OCI-LY3 (cell line): ENCODE results near the gene NT5DC1.
A peak's percentile ranks its signal among the peaks of the same experiment; 100 is the strongest.

ENCODE experiments used
- H2AFZ ChIP-seq: fragments of 200-600, 300-600 bp; shearing (Covaris generic); 2 replicates; pipeline ENCODE4 v1.6.0; 2014; ENCODE audit warnings: antibody characterized with exemption, low read depth, low read length
- H3K27ac ChIP-seq: fragments of 200-600, 300-600 bp; sonication (generic); 2 replicates; pipeline ENCODE4 v1.5.1; 2014; ENCODE audit warnings: mild to moderate bottlenecking, low read length, moderate library complexity, mixed read lengths
- H3K27me3 ChIP-seq: fragments of 200-600, 300-600 bp; sonication (generic); 2 replicates; pipeline ENCODE4 v1.6.1; 2014; ENCODE audit warnings: low read depth, low read length, mixed read lengths
- H3K36me3 ChIP-seq: fragments of 200-600, 300-600 bp; sonication (generic); replicated peaks from 2 replicates; pipeline ENCODE3; 2014; ENCODE audit warnings: low read depth, low read length, mixed read lengths
- H3K4me1 ChIP-seq: fragments of 300-600, 200-600 bp; sonication (generic); 2 replicates; pipeline ENCODE4 v1.6.1; 2014; ENCODE audit warnings: low read length, mixed read lengths
- H3K4me2 ChIP-seq: fragments of 200-600, 300-600 bp; sonication (generic); 2 replicates; pipeline ENCODE4 v1.6.1; 2014; ENCODE audit warnings: low read length, mixed read lengths
- H3K4me3 ChIP-seq: fragments of 300-600, 200-600 bp; sonication (generic); 2 replicates; pipeline ENCODE4 v1.5.1; 2014; ENCODE audit warnings: antibody characterized with exemption, mild to moderate bottlenecking, low read length, moderate library complexity
- H3K79me2 ChIP-seq: fragments of 300-600, 200-600 bp; shearing (Covaris generic); 2 replicates; pipeline ENCODE4 v1.6.1; 2014; ENCODE audit warnings: mild to moderate bottlenecking, low read length, mixed read lengths
- H3K9ac ChIP-seq: fragments of 300-600, 200-600 bp; shearing (Covaris generic); 2 replicates; pipeline ENCODE4 v1.6.0; 2014; ENCODE audit warnings: mild to moderate bottlenecking, low read length, moderate library complexity
- H3K9me3 ChIP-seq: fragments of 200-600, 300-600 bp; shearing (Covaris generic); 2 replicates; pipeline ENCODE4 v1.6.1; 2014; ENCODE audit warnings: low read length, mixed read lengths; ENCODE audit not compliant: insufficient read depth
- H4K20me1 ChIP-seq: fragments of 200-600, 300-600 bp; sonication (generic); 2 replicates; pipeline ENCODE4 v1.6.1; 2016; ENCODE audit warnings: low read length, mixed read lengths; ENCODE audit not compliant: insufficient read depth
- EZH2phosphoT487 ChIP-seq: fragments of 200-600 bp; shearing (Covaris generic); IDR thresholded peaks from 2 replicates; pipeline ENCODE4 v1.6.1; 2018; ENCODE audit warnings: antibody characterized with exemption, mixed run types, low read depth
- TF ChIP-seq, protein P1 (sequence below): fragments of 200-600, 300-600 bp; sonication (generic); IDR thresholded peaks from 2 replicates; pipeline ENCODE4 v1.5.1; 2014; ENCODE audit warnings: antibody characterized with exemption, low read length, low read depth

NT5DC1 gene

DNA sequence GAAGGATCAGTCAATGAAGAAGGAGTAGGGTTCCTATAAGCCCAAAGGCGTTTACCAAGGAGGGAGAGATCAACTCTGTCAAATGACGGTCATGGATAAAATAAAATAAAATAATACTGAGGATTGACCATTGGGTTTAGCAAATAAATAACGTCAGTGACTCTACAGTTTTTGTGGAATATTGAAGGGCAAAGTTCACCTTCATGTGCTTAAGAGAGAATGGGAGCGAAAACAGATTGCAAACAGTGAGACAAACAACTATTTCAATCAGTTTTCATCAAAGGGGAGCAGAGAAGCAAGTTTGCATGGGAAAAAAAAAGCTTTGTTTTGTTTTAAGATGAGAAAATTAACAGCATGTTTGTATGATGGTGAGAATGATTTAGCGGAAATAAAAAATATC is 17.6 kb upstream of the NT5DC1 start:
- Histone ChIP-seq H3K4me2 (no peak overlapping the region), H3K4me3 (no peak overlapping the region), H3K27ac (no peak overlapping the region), H2AFZ (no peak overlapping the region), H3K36me3 (no peaks in the 10 kb centered on the region), H3K9ac (no peak overlapping the region), H3K79me2 (no peaks in the 10 kb centered on the region), H3K4me1 (peaks cover 36% of the 10 kb centered on the region), H4K20me1 (no peaks in the 10 kb centered on the region), H3K27me3 (no peaks in the 10 kb centered on the region), H3K9me3 (no peaks in the 10 kb centered on the region)
- TF ChIP-seq, protein P1, sequence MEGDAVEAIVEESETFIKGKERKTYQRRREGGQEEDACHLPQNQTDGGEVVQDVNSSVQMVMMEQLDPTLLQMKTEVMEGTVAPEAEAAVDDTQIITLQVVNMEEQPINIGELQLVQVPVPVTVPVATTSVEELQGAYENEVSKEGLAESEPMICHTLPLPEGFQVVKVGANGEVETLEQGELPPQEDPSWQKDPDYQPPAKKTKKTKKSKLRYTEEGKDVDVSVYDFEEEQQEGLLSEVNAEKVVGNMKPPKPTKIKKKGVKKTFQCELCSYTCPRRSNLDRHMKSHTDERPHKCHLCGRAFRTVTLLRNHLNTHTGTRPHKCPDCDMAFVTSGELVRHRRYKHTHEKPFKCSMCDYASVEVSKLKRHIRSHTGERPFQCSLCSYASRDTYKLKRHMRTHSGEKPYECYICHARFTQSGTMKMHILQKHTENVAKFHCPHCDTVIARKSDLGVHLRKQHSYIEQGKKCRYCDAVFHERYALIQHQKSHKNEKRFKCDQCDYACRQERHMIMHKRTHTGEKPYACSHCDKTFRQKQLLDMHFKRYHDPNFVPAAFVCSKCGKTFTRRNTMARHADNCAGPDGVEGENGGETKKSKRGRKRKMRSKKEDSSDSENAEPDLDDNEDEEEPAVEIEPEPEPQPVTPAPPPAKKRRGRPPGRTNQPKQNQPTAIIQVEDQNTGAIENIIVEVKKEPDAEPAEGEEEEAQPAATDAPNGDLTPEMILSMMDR = no peak

DNA sequence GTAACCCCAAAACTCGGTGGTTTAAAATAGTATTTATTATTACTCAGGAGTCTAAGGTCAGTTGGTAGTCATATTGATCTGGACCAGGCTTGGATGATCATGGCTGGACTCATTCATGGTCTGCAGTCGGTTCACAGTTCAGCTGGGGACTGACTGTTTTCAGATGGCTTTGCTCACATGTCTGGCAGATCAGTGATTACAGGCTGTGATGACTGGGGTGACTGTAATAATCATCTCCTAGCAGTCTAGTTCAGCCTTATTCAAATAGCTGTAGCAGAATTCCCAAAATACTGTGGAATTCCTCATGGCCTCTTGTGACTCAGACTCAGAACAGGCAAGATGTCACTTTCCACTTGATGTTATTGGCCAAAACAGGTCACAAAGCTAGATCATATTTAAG is 16.4 kb upstream of the NT5DC1 start:
- H3K27me3 ChIP-seq = no peaks in the 10 kb centered on the region
- H2AFZ ChIP-seq = no peak overlapping the region
- no peaks in the 10 kb centered on the region for H3K79me2 ChIP-seq

DNA sequence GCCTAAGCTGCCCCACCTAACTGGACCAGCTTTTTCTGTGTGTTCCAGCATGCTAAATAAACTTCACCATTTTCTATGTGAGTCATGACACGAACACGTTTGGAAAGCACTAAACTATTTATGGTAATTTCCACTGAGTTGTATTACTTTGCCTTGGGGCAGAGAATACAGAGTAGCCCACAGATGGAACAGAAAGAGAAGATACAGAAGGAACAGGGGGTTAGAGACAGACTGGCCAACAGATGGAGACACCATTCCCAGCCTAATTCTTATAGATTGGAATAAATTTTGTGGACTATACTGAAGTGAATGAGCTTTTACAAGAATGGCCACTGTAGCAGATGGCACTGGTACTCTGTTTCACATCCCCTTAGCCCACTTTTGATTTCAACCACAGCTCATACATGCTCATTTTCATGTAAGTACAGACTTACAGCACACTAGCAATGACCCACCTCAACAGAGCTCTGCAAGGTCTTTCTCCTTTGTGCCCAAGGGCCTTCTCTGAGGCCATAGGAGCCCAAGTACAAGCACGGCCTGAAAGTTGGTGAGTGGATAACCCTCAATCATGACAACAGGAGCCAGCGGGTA is 13.1 kb upstream of the NT5DC1 start:
- peak overlapping the region; percentile 97 for H3K27ac ChIP-seq

More for the DNA sequence above, 16.4 kb upstream of the NT5DC1 start:
- Histone ChIP-seq H3K27ac (no peak overlapping the region), H3K4me2 (no peak overlapping the region), H3K4me1 (peaks cover 48% of the 10 kb centered on the region), H3K4me3 (no peak overlapping the region), H3K9me3 (no peaks in the 10 kb centered on the region), H3K9ac (no peak overlapping the region), H4K20me1 (no peaks in the 10 kb centered on the region), H3K36me3 (peaks cover 4% of the 10 kb centered on the region)
- no peak for TF ChIP-seq EZH2phosphoT487
- TF ChIP-seq, protein P1 = no peak

DNA sequence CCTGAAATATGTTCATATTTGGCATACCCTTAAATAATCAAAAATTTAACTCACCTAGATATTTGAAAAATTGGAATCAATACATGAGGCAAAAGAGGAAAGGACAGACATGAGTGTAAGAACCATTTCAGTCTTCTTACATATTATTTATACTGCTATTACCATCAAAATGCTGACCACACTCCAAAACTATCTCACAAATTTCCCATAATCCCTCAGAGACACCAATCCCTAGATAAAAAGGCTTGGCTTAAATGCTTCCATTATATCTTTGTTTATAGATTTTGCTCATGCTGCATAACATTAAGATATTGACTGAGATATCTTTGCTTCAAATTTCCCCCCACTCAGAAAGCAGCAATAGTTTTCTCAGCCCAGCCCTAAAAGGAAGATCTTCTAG is 11.7 kb upstream of the NT5DC1 start:
- TF ChIP-seq, protein P1 = no peak
- TF ChIP-seq EZH2phosphoT487 = no peak
- Histone ChIP-seq H3K9me3 (no peaks in the 10 kb centered on the region), H3K4me1 (peaks cover 63% of the 10 kb centered on the region)

More for the DNA sequence above, 13.1 kb upstream of the NT5DC1 start:
- peak overlapping the region; percentile 56 for H3K4me3 ChIP-seq
- H4K20me1 ChIP-seq = no peaks in the 10 kb centered on the region
- peak overlapping the region; percentile 77 for H3K9ac ChIP-seq
- H3K4me2 ChIP-seq = peak overlapping the region; percentile 71
- H3K9me3 ChIP-seq = no peaks in the 10 kb centered on the region
- TF ChIP-seq, protein P1 = no peak
- TF ChIP-seq EZH2phosphoT487 = no peak
- H3K36me3 ChIP-seq = peaks cover 15% of the 10 kb centered on the region
- H3K4me1 ChIP-seq = peaks cover 63% of the 10 kb centered on the region
- H3K79me2 ChIP-seq = peaks cover 4% of the 10 kb centered on the region; the same call in 1 of the 2 replicates
- H2AFZ ChIP-seq = 0 out of 2 replicates have a peak overlapping the region, but pooled peaks have one; percentile 29
- no peaks in the 10 kb centered on the region for H3K27me3 ChIP-seq

More for the DNA sequence above, 11.7 kb upstream of the NT5DC1 start:
- no peak overlapping the region for H3K4me3 ChIP-seq
- peaks cover 4% of the 10 kb centered on the region; the same call in 1 of the 2 replicates for H3K79me2 ChIP-seq
- H3K27ac ChIP-seq = peak overlapping the region; percentile 97
- H4K20me1 ChIP-seq = no peaks in the 10 kb centered on the region
- peak overlapping the region; percentile 77 for H3K9ac ChIP-seq
- no peak overlapping the region for H2AFZ ChIP-seq
- H3K36me3 ChIP-seq = peaks cover 15% of the 10 kb centered on the region
- H3K4me2 ChIP-seq = peak overlapping the region; percentile 71
- H3K27me3 ChIP-seq = no peaks in the 10 kb centered on the region
